GM12878 (cell line): ENCODE data around the gene GALNT6. TPM values are rescaled to one million over a fixed set of nuclear protein-coding genes. Genes with fewer than 3 reads are reported as not detected.

Experiments
- ATF2 ChIP-seq: IDR thresholded peaks from 2 replicates; pipeline ENCODE4 v1.6.1; 2012; ENCODE audit warnings: low read length, inconsistent platforms
- BCL3 ChIP-seq: IDR thresholded peaks from 2 replicates; pipeline ENCODE4 v1.6.1; 2011; ENCODE audit warnings: borderline replicate concordance, low read depth, mild to moderate bottlenecking, moderate library complexity, low read length; ENCODE audit not compliant: insufficient read depth, poor library complexity, severe bottlenecking
- E4F1 ChIP-seq: fragments of 450-650 bp; IDR thresholded peaks from 2 replicates; pipeline ENCODE4 v1.6.1; 2018; ENCODE audit warnings: borderline replicate concordance, mild to moderate bottlenecking; ENCODE audit not compliant: partially characterized antibody
- ELK1 ChIP-seq: IDR thresholded peaks from 2 replicates; pipeline ENCODE4 v1.6.1; 2012; ENCODE audit warnings: low read depth, low read length, improper control_type of control experiment
- FOXM1 ChIP-seq: IDR thresholded peaks from 2 replicates; pipeline ENCODE4 v1.6.1; 2012; ENCODE audit warnings: low read depth, mild to moderate bottlenecking, inconsistent platforms, low read length, moderate library complexity
- GATAD2B ChIP-seq: fragments of 450-650 bp; conservative IDR thresholded peaks from 2 replicates; pipeline ENCODE4 v1.6.1; 2017; ENCODE audit warnings: low read depth, mild to moderate bottlenecking, moderate library complexity
- HCFC1 ChIP-seq: fragments of 150-350 bp; IDR thresholded peaks from 2 replicates; pipeline ENCODE4 v1.6.1; 2014; ENCODE audit warnings: low read length
- MEF2B ChIP-seq: fragments of 450-650 bp; IDR thresholded peaks from 2 replicates; pipeline ENCODE4 v1.6.1; 2018; ENCODE audit warnings: mild to moderate bottlenecking, moderate library complexity; ENCODE audit not compliant: partially characterized antibody, poor library complexity, severe bottlenecking
- NBN ChIP-seq: fragments of 450-650 bp; IDR thresholded peaks from 2 replicates; pipeline ENCODE4 v1.6.1; 2016
- POLR2AphosphoS5 ChIP-seq: IDR thresholded peaks from 2 replicates; pipeline ENCODE4 v1.6.1; 2011; ENCODE audit warnings: mild to moderate bottlenecking, low read length, inconsistent platforms
- RB1 ChIP-seq: fragments of 450-650 bp; formaldehyde crosslinking; IDR thresholded peaks from 2 replicates; pipeline ENCODE4 v1.6.1; 2017; ENCODE audit warnings: mild to moderate bottlenecking, borderline replicate concordance
- RUNX3 ChIP-seq: IDR thresholded peaks from 2 replicates; pipeline ENCODE4 v1.6.1; 2012; ENCODE audit warnings: low read length, inconsistent platforms
- USF1 ChIP-seq: IDR thresholded peaks from 2 replicates; pipeline ENCODE4 v1.6.1; 2011; ENCODE audit warnings: borderline replicate concordance, low read depth, mild to moderate bottlenecking, moderate library complexity, mixed read lengths, low read length; ENCODE audit not compliant: insufficient read depth; ENCODE audit errors: extremely low read length
- ZBTB33 ChIP-seq: fragments of 450-650 bp; IDR thresholded peaks from 2 replicates; pipeline ENCODE4 v1.6.1; 2017; ENCODE audit warnings: mild to moderate bottlenecking
- ZNF24 ChIP-seq: fragments of 450-650 bp; IDR thresholded peaks from 2 replicates; pipeline ENCODE4 v1.6.1; 2017; ENCODE audit warnings: antibody characterized with exemption, mild to moderate bottlenecking
- polyA plus RNA-seq, 11 experiments: library from polyadenylated mRNA; depleted of rRNA in 4 of 11; unstranded in 6 of 11; stranded (reverse) in 5 of 11; fragments of >200 nt; fragmentation: Nextera tagmentation in 4 of 11; fragmentation: Illumina TruSeq in 1 of 11; extraction: Ambion mirVana in 4 of 11; extraction: Trizol in 1 of 11; gene quantifications; 1 replicate in 1 of 11; 2 replicates in 10 of 11; pipeline versions ENCODE4 v1.2.1 to v1.2.3, GENCODE V29; 2011 to 2016; ENCODE audit warnings: inconsistent platforms in 2 of 11, missing spikeins in 2 of 11, low read depth in 1 of 11
- total RNA-seq, 4 experiments: library from RNA; depleted of rRNA in 3 of 4; stranded (reverse); fragments of >200 nt in 3 of 4; fragmentation: Illumina TruSeq in 1 of 4; extraction: Trizol in 1 of 4; gene quantifications; 2 replicates each; pipeline versions ENCODE4 v1.2.1 to v1.2.3, GENCODE V29; 2013 to 2021

The GALNT6 gene
- total and polyA plus RNA-seq, 10 of the 15 experiments (the other 5 are each of a cell fraction or from before 2014, with no cell fraction given): 6.6 to 40.4 (median 23.7) TPM

- TF ChIP-seq ATF2: peak; percentile 98
- TF ChIP-seq MEF2B: peak; percentile 89
- no peak for TF ChIP-seq HCFC1
- TF ChIP-seq E4F1: no peak
- no peak for TF ChIP-seq ZBTB33
- TF ChIP-seq USF1: no peak
- TF ChIP-seq ZNF24: no peak
- 0 out of 2 replicates have a peak, but pooled peaks have one; percentile 24 for TF ChIP-seq ELK1
- TF ChIP-seq RUNX3: peak; percentile 100
- TF ChIP-seq GATAD2B: peak; percentile 97
- peak; percentile 94 for TF ChIP-seq BCL3
- TF ChIP-seq RB1: no peak
- peak; percentile 97 for TF ChIP-seq FOXM1
- peak; percentile 95 for TF ChIP-seq NBN
- peak; percentile 57; the same call in 1 of the 2 replicates for TF ChIP-seq POLR2AphosphoS5
Measured at GRCh38 chr12:51368640-51369517, 22.3 kb downstream of the GALNT6 start (continued).
